H9 (cell line): ENCODE measurements around the gene P2RX6. TPM values are rescaled to one million over a fixed set of nuclear protein-coding genes. Genes with fewer than 3 reads are reported as not detected.

Experiments
- DNase-seq: peaks from one replicate; pipeline ENCODE4 v3.0.0-alpha.2; 2017
- H2AFZ ChIP-seq: one replicate; pipeline ENCODE4 v1.6.1; 2013; ENCODE audit warnings: mild to moderate bottlenecking, low read length, control low read depth, moderate library complexity
- H2AK5ac ChIP-seq: 2 replicates; pipeline ENCODE4 v1.6.1; 2013; ENCODE audit warnings: low read length, control low read depth, mixed read lengths; ENCODE audit not compliant: insufficient read length
- H2BK120ac ChIP-seq: one replicate; pipeline ENCODE4 v1.6.1; 2013; ENCODE audit warnings: low read depth, mild to moderate bottlenecking, low read length, control low read depth, inconsistent platforms; ENCODE audit not compliant: poor library complexity, severe bottlenecking
- H2BK12ac ChIP-seq: 2 replicates; pipeline ENCODE4 v1.6.1; 2013; ENCODE audit warnings: low read length, control low read depth, mixed read lengths, low read depth; ENCODE audit not compliant: insufficient read length
- H2BK15ac ChIP-seq: 2 replicates; pipeline ENCODE4 v1.6.1; 2013; ENCODE audit warnings: low read depth, low read length, control low read depth
- H2BK20ac ChIP-seq: one replicate; pipeline ENCODE4 v1.6.1; 2013; ENCODE audit warnings: low read depth, mild to moderate bottlenecking, low read length, control low read depth, inconsistent platforms; ENCODE audit not compliant: poor library complexity, severe bottlenecking
- H2BK5ac ChIP-seq: 2 replicates; pipeline ENCODE4 v1.6.1; 2013; ENCODE audit warnings: low read length, control low read depth, mixed read lengths; ENCODE audit not compliant: insufficient read length
- H3K14ac ChIP-seq: 2 replicates; pipeline ENCODE4 v1.6.1; 2013; ENCODE audit warnings: low read length, control low read depth; ENCODE audit not compliant: insufficient read depth
- H3K18ac ChIP-seq: 2 replicates; pipeline ENCODE4 v1.6.1; 2013; ENCODE audit warnings: low read depth, mild to moderate bottlenecking, mixed read lengths, low read length, control low read depth; ENCODE audit not compliant: insufficient read length
- H3K23ac ChIP-seq: 2 replicates; pipeline ENCODE4 v1.6.1; 2013; ENCODE audit warnings: low read length, control low read depth, mixed read lengths, low read depth; ENCODE audit not compliant: insufficient read length
- H3K23me2 ChIP-seq: 2 replicates; pipeline ENCODE4 v1.6.1; 2013; ENCODE audit warnings: low read depth, mild to moderate bottlenecking, mixed read lengths, low read length, control low read depth; ENCODE audit not compliant: insufficient read length, poor library complexity, severe bottlenecking
- H3K27ac ChIP-seq: 2 replicates; pipeline ENCODE4 v1.5.1; 2013; ENCODE audit warnings: low read length, control low read depth, mixed read lengths, low read depth; ENCODE audit not compliant: insufficient read length
- H3K27me3 ChIP-seq: 2 replicates; pipeline ENCODE4 v1.6.1; 2013; ENCODE audit warnings: low read length, control low read depth, inconsistent platforms; ENCODE audit not compliant: insufficient read depth
- H3K4ac ChIP-seq: 2 replicates; pipeline ENCODE4 v1.6.1; 2013; ENCODE audit warnings: low read depth, mild to moderate bottlenecking, control low read depth, inconsistent platforms, low read length, moderate library complexity
- H3K4me1 ChIP-seq: 2 replicates; pipeline ENCODE4 v1.6.1; 2013; ENCODE audit warnings: low read length, control low read depth, inconsistent platforms; ENCODE audit not compliant: insufficient read depth
- H3K4me2 ChIP-seq: 2 replicates; pipeline ENCODE4 v1.6.1; 2013; ENCODE audit warnings: low read length, control low read depth, mixed read lengths; ENCODE audit not compliant: insufficient read length, insufficient read depth
- H3K56ac ChIP-seq: 2 replicates; pipeline ENCODE4 v1.6.1; 2013; ENCODE audit warnings: low read depth, mild to moderate bottlenecking, mixed read lengths, low read length, control low read depth; ENCODE audit not compliant: insufficient read length
- H3K79me1 ChIP-seq: 2 replicates; pipeline ENCODE4 v1.6.1; 2013; ENCODE audit warnings: low read depth, mild to moderate bottlenecking, moderate library complexity, low read length, control low read depth, inconsistent platforms; ENCODE audit not compliant: insufficient read depth, poor library complexity, severe bottlenecking
- H3K79me2 ChIP-seq: 2 replicates; pipeline ENCODE4 v1.6.1; 2013; ENCODE audit warnings: low read length, control low read depth, inconsistent platforms; ENCODE audit not compliant: insufficient read depth
- H3K9ac ChIP-seq: 2 replicates; pipeline ENCODE4 v1.6.1; 2013; ENCODE audit warnings: low read length, control low read depth, mixed read lengths; ENCODE audit not compliant: insufficient read length; ENCODE audit errors: extremely low read depth
- H3K9me3 ChIP-seq: one replicate; pipeline ENCODE4 v1.6.1; 2013; ENCODE audit warnings: low read depth, low read length, inconsistent platforms; ENCODE audit not compliant: control insufficient read depth
- H3T11ph ChIP-seq: one replicate; pipeline ENCODE4 v1.6.1; 2013; ENCODE audit warnings: mild to moderate bottlenecking, low read length, control low read depth, inconsistent platforms
- H4K20me1 ChIP-seq: one replicate; pipeline ENCODE4 v1.6.1; 2013; ENCODE audit not compliant: control insufficient read depth, insufficient read length, insufficient read depth
- H4K5ac ChIP-seq: 2 replicates; pipeline ENCODE4 v1.6.1; 2013; ENCODE audit warnings: low read depth, mild to moderate bottlenecking, mixed read lengths, low read length, control low read depth; ENCODE audit not compliant: insufficient read length
- H4K8ac ChIP-seq: replicated peaks from 2 replicates; pipeline ENCODE4 v1.6.1; 2013; ENCODE audit warnings: low read length, control low read depth, mixed read lengths, low read depth; ENCODE audit not compliant: insufficient read length
- H4K91ac ChIP-seq: 2 replicates; pipeline ENCODE4 v1.6.1; 2013; ENCODE audit warnings: low read depth, mild to moderate bottlenecking, moderate library complexity, mixed read lengths, low read length, control low read depth; ENCODE audit not compliant: insufficient read length
- H3K27ac Mint-ChIP-seq, 3 experiments: 2 replicates in 2 of 3; 3 replicates in 1 of 3; pipeline ENCODE4 v1.8.0; 2020 to 2021; ENCODE audit warnings: mixed read lengths in 3 of 3, mild to moderate bottlenecking in 1 of 3, moderate library complexity in 1 of 3
- H3K27me3 Mint-ChIP-seq: 2 replicates; pipeline ENCODE4 v1.8.0; 2021; ENCODE audit warnings: low read depth, mild to moderate bottlenecking, moderate library complexity, mixed read lengths
- H3K36me3 Mint-ChIP-seq, 3 experiments: 2 replicates in 2 of 3; 3 replicates in 1 of 3; pipeline ENCODE4 v1.8.0; 2020 to 2021; ENCODE audit warnings: low read depth in 3 of 3, mixed read lengths in 3 of 3; ENCODE audit not compliant: insufficient read depth in 1 of 3
- H3K4me1 Mint-ChIP-seq, 2 experiments: 2 replicates each; pipeline ENCODE4 v1.8.0; 2020; ENCODE audit warnings: mixed read lengths in 2 of 2
- H3K4me3 Mint-ChIP-seq, 2 experiments: 2 replicates in 1 of 2; 3 replicates in 1 of 2; pipeline ENCODE4 v1.8.0; 2020 to 2021; ENCODE audit warnings: mild to moderate bottlenecking in 2 of 2, mixed read lengths in 2 of 2, moderate library complexity in 1 of 2
- H3K9me3 Mint-ChIP-seq, 2 experiments: 2 replicates in 1 of 2; 3 replicates in 1 of 2; pipeline ENCODE4 v1.8.0; 2020; ENCODE audit warnings: mild to moderate bottlenecking in 2 of 2, mixed read lengths in 2 of 2, moderate library complexity in 1 of 2
- WGBS: extraction: QIAGEN DNeasy Blood & Tissue Kit; methylation state at CpG from one replicate; pipeline ENCODE4 v1.1.7; 2013; ENCODE audit warnings: missing lambda C conversion rate, low lambda C conversion rate, mixed read lengths; ENCODE audit not compliant: insufficient read length; ENCODE audit errors: extremely low coverage; 5-methylcytosine and 5-hydroxymethylcytosine counted together
- total RNA-seq: library from RNA; stranded (reverse); gene quantifications from 2 replicates; pipeline ENCODE4 v1.2.1, GENCODE V29; 2021
- TF ChIP-seq, protein P1 (sequence below): fragments of 200-600 bp; sonication (generic); conservative IDR thresholded peaks from 3 replicates; pipeline ENCODE4 v1.8.0; 2021; ENCODE audit warnings: antibody characterized with exemption, mild to moderate bottlenecking

Gene P2RX6
- total RNA-seq, 1 experiment from 2014 or later, result not detected

DNA sequence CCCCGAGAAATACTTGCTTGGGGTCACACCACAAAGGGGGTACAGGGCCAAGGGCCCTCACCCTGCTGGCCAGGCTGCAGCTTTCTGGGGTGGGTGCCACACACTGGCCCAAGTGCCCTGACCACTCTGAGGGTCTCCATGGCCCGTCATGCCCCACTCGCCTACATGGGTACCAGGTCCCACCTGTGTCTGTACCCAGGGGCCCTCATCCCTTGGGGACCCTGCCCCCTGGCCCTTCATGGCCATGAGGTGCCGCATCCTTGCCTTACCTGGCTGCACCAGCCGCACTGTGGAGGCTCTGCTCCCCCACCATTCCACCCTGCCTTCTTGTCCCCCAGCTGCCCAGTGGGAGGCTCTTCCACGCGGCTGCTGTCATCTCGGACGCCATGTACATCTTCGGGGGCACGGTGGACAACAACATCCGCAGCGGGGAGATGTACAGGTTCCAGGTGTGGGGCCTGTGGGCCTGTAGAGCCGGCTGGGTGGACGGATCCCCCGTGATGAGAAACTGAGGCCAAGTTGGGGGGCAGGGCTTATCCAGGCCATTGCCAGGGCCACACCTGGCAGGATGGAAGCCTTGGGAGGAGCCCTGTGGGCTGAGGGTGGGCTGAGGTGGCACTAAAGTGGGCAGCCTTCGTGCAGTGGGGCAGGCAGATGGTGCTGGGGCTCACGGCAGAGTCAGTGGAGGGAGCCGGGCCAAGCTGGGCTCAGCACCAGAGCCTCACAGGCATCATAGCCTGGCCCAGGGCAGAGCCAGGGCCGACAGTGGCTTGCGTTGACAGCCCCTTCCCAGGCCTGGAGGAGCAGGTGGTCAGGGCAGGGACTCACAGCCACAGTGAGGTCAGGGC is 22.3 kb upstream of the P2RX6 start:
- H4K5ac ChIP-seq, result no peak overlapping the region
- H2AK5ac ChIP-seq, result no peak overlapping the region
- no peak overlapping the region for H3K23ac ChIP-seq
- H3T11ph ChIP-seq, result no peak overlapping the region
- H3K4me2 ChIP-seq, result no peak overlapping the region
- Mint-ChIP-seq H3K36me3 (peaks cover 2 to 26% (median 10%) of the 10 kb centered on the region in 3 experiments; a peak in 6 of 7 replicates), H3K9me3 (no peaks in the 10 kb centered on the region), H3K27ac (no peak overlapping the region; a peak in 1 of 7 replicates), H3K4me3 (no peak overlapping the region), H3K27me3 (no peaks in the 10 kb centered on the region), H3K4me1 (0 out of 4 replicates have a peak, but pooled peaks cover 0 to 2% of the 10 kb centered on the region in 2 experiments)
- no peak overlapping the region for H3K4ac ChIP-seq
- H2BK5ac ChIP-seq, result no peak overlapping the region
- no peaks in the 10 kb centered on the region for H3K79me1 ChIP-seq
- H4K20me1 ChIP-seq, result no peaks in the 10 kb centered on the region
- DNase-seq, result no peak
- H3K4me1 ChIP-seq, result no peaks in the 10 kb centered on the region
- no peaks in the 10 kb centered on the region for H3K79me2 ChIP-seq
- H2AFZ ChIP-seq, result no peak overlapping the region
- no peak overlapping the region for H2BK12ac ChIP-seq
- H3K9ac ChIP-seq, result no peak overlapping the region
- no peak overlapping the region for H2BK120ac ChIP-seq
- H2BK20ac ChIP-seq, result no peak overlapping the region
- H4K91ac ChIP-seq, result no peak overlapping the region
- no peak overlapping the region; the same call in 1 of the 2 replicates for H3K14ac ChIP-seq
- no peak overlapping the region for H2BK15ac ChIP-seq
- TF ChIP-seq, protein P1, sequence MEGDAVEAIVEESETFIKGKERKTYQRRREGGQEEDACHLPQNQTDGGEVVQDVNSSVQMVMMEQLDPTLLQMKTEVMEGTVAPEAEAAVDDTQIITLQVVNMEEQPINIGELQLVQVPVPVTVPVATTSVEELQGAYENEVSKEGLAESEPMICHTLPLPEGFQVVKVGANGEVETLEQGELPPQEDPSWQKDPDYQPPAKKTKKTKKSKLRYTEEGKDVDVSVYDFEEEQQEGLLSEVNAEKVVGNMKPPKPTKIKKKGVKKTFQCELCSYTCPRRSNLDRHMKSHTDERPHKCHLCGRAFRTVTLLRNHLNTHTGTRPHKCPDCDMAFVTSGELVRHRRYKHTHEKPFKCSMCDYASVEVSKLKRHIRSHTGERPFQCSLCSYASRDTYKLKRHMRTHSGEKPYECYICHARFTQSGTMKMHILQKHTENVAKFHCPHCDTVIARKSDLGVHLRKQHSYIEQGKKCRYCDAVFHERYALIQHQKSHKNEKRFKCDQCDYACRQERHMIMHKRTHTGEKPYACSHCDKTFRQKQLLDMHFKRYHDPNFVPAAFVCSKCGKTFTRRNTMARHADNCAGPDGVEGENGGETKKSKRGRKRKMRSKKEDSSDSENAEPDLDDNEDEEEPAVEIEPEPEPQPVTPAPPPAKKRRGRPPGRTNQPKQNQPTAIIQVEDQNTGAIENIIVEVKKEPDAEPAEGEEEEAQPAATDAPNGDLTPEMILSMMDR, result no peak
- no peak overlapping the region for H4K8ac ChIP-seq
- H3K23me2 ChIP-seq, result no peaks in the 10 kb centered on the region
- no peaks in the 10 kb centered on the region for H3K9me3 ChIP-seq
- WGBS, result no CpG with 5 or more reads among the region's 21 CpGs
- H3K18ac ChIP-seq, result no peak overlapping the region
- H3K27ac ChIP-seq, result no peak overlapping the region
- H3K27me3 ChIP-seq, result no peaks in the 10 kb centered on the region
- H3K56ac ChIP-seq, result no peak overlapping the region
